Neural crest cell (in vitro differentiated cells): ENCODE measurements around the gene STN1. TPM values are rescaled to one million over a fixed set of nuclear protein-coding genes. Genes with fewer than 3 reads are reported as not detected.

Source experiments
- DNase-seq: peaks from one replicate; pipeline ENCODE4 v3.0.0; 2021; ENCODE audit warnings: low read depth, mixed read lengths, low spot score
- H3K27ac Mint-ChIP-seq: one replicate; pipeline ENCODE4 v1.8.0; 2021; ENCODE audit warnings: mild to moderate bottlenecking, mixed read lengths; ENCODE audit not compliant: unreplicated experiment
- H3K27me3 Mint-ChIP-seq: 2 replicates; pipeline ENCODE4 v1.8.0; 2021; ENCODE audit warnings: low read depth, mild to moderate bottlenecking, mixed read lengths
- H3K36me3 Mint-ChIP-seq: 2 replicates; pipeline ENCODE4 v1.8.0; 2021; ENCODE audit warnings: low read depth, mild to moderate bottlenecking, mixed read lengths
- H3K4me1 Mint-ChIP-seq: 2 replicates; pipeline ENCODE4 v1.8.0; 2021; ENCODE audit warnings: mixed read lengths
- H3K4me3 Mint-ChIP-seq: one replicate; pipeline ENCODE4 v1.8.0; 2021; ENCODE audit warnings: mild to moderate bottlenecking, mixed read lengths
- H3K9me3 Mint-ChIP-seq: 2 replicates; pipeline ENCODE4 v1.8.0; 2021; ENCODE audit warnings: mixed read lengths
- CTCF ChIP-seq: fragments of 200-600 bp; sonication (generic); conservative IDR thresholded peaks from 2 replicates; pipeline ENCODE4 v1.5.0; 2021; ENCODE audit warnings: antibody characterized with exemption, mild to moderate bottlenecking
- total RNA-seq: library from RNA; stranded (reverse); gene quantifications from 2 replicates; pipeline ENCODE4 v1.2.1, GENCODE V29; 2021

STN1 gene
- total RNA-seq, 1 donor from 2014 or later, result 11.9 TPM

- Mint-ChIP-seq H3K4me3 (no peak overlapping the region), H3K27me3 (no peaks in the 10 kb centered on the region)
- TF ChIP-seq CTCF, result no peak
Observed at GRCh38 chr10:103892181-103892580, 25.8 kb downstream of the STN1 start.

GRCh38 chr10:103890688-103891087, 27.3 kb downstream of the STN1 start:
- no peak for TF ChIP-seq CTCF
- DNase-seq, result no peak
- no peak overlapping the region for H3K4me3 Mint-ChIP-seq
- H3K36me3 Mint-ChIP-seq, result no peaks in the 10 kb centered on the region
- no peak overlapping the region for H3K27ac Mint-ChIP-seq
- no peaks in the 10 kb centered on the region for H3K9me3 Mint-ChIP-seq
- H3K4me1 Mint-ChIP-seq, result peaks cover 20% of the 10 kb centered on the region
- no peaks in the 10 kb centered on the region for H3K27me3 Mint-ChIP-seq

More at GRCh38 chr10:103892181-103892580, 25.8 kb downstream of the STN1 start:
- H3K9me3 Mint-ChIP-seq, result no peaks in the 10 kb centered on the region
- DNase-seq, result no peak
- peaks cover 26% of the 10 kb centered on the region for H3K4me1 Mint-ChIP-seq
- no peak overlapping the region for H3K27ac Mint-ChIP-seq
- H3K36me3 Mint-ChIP-seq, result no peaks in the 10 kb centered on the region

- no peak for TF ChIP-seq CTCF
- Mint-ChIP-seq H3K27ac (peak overlapping the region; percentile 52), H3K27me3 (no peaks in the 10 kb centered on the region), H3K9me3 (no peaks in the 10 kb centered on the region), H3K4me3 (no peak overlapping the region), H3K4me1 (peaks cover 15% of the 10 kb centered on the region), H3K36me3 (no peaks in the 10 kb centered on the region)
- DNase-seq, result no peak
Observed at GRCh38 chr10:103890194-103890658, 27.8 kb downstream of the STN1 start.

GRCh38 chr10:103889121-103889720, 28.8 kb downstream of the STN1 start:
- Mint-ChIP-seq H3K27me3 (no peaks in the 10 kb centered on the region), H3K4me3 (no peak overlapping the region), H3K9me3 (no peaks in the 10 kb centered on the region), H3K4me1 (peaks cover 6% of the 10 kb centered on the region), H3K36me3 (no peaks in the 10 kb centered on the region), H3K27ac (no peak overlapping the region)
- no peak for DNase-seq
- TF ChIP-seq CTCF, result no peak

GRCh38 chr10:103888113-103888841, 29.7 kb downstream of the STN1 start:
- peak; percentile 92 for TF ChIP-seq CTCF

More at GRCh38 chr10:103888113-103888841, 29.7 kb downstream of the STN1 start:
- Mint-ChIP-seq H3K27ac (peak overlapping the region; percentile 47), H3K36me3 (no peaks in the 10 kb centered on the region), H3K9me3 (no peaks in the 10 kb centered on the region), H3K4me3 (no peak overlapping the region), H3K27me3 (no peaks in the 10 kb centered on the region), H3K4me1 (no peaks in the 10 kb centered on the region)
- DNase-seq, result no peak
